GM23338 (cell line): Measurements from ENCODE around the gene GPSM1. TPM values are rescaled to one million over a fixed set of nuclear protein-coding genes. Genes with fewer than 3 reads are reported as not detected.

ENCODE experiments used
- ATAC-seq: fragments of 200-7000 bp; cut with Tn5 transposase; 3 replicates; pipeline ENCODE4 v1.9.1; 2020
- DNase-seq: peaks from one replicate; pipeline ENCODE4 v3.0.0-alpha.2; 2015; ENCODE audit warnings: low spot score
- H2AFZ ChIP-seq: fragments of 200-600 bp; sonication (generic); 2 replicates; pipeline ENCODE4 v1.8.0; 2016; ENCODE audit warnings: antibody characterized with exemption, mild to moderate bottlenecking, moderate library complexity
- H3F3A ChIP-seq: fragments of 200-600 bp; sonication (generic); replicated peaks from 2 replicates; pipeline ENCODE4 v1.8.0; 2017; ENCODE audit warnings: antibody characterized with exemption, mixed run types, low read depth
- H3K27ac ChIP-seq: fragments of 200-600 bp; sonication (generic); 2 replicates; pipeline ENCODE4 v1.6.1; 2016; ENCODE audit warnings: low read depth
- H3K27me3 ChIP-seq: fragments of 200-600 bp; sonication (generic); 2 replicates; pipeline ENCODE4 v1.8.0; 2016; ENCODE audit warnings: mild to moderate bottlenecking, mixed run types, moderate library complexity; ENCODE audit not compliant: insufficient read depth
- H3K36me3 ChIP-seq: fragments of 200-600 bp; sonication (generic); 2 replicates; pipeline ENCODE4 v1.8.0; 2016; ENCODE audit warnings: mild to moderate bottlenecking; ENCODE audit not compliant: insufficient read depth
- H3K4me1 ChIP-seq: fragments of 200-600 bp; sonication (generic); 2 replicates; pipeline ENCODE4 v1.8.0; 2016; ENCODE audit warnings: mild to moderate bottlenecking, moderate library complexity; ENCODE audit not compliant: insufficient read depth
- H3K4me2 ChIP-seq: fragments of 200-600 bp; sonication (generic); 2 replicates; pipeline ENCODE4 v1.7.1; 2017; ENCODE audit warnings: mixed run types
- H3K4me3 ChIP-seq: fragments of 200-600 bp; sonication (generic); 2 replicates; pipeline ENCODE4 v1.6.1; 2016; ENCODE audit warnings: mixed run types
- H3K79me2 ChIP-seq: fragments of 200-600 bp; sonication (generic); replicated peaks from 2 replicates; pipeline ENCODE4 v1.8.0; 2017; ENCODE audit warnings: mild to moderate bottlenecking; ENCODE audit not compliant: insufficient read depth
- H3K9me2 ChIP-seq: fragments of 200-600 bp; sonication (generic); 2 replicates; pipeline ENCODE4 v1.8.0; 2017; ENCODE audit not compliant: insufficient read depth
- H4K20me1 ChIP-seq: fragments of 200-600 bp; sonication (generic); replicated peaks from 2 replicates; pipeline ENCODE4 v1.8.0; 2017; ENCODE audit warnings: mild to moderate bottlenecking; ENCODE audit not compliant: insufficient read depth
- H3K27ac Mint-ChIP-seq: 2 replicates; pipeline ENCODE4 v1.8.0; 2020; ENCODE audit warnings: inconsistent platforms, mild to moderate bottlenecking, moderate library complexity, mixed read lengths
- H3K27me3 Mint-ChIP-seq: 3 replicates; pipeline ENCODE4 v1.8.0; 2022; ENCODE audit warnings: low read depth, mild to moderate bottlenecking, moderate library complexity, mixed read lengths, inconsistent platforms; ENCODE audit not compliant: insufficient read depth, poor library complexity
- H3K36me3 Mint-ChIP-seq: 3 replicates; pipeline ENCODE4 v1.8.0; 2021; ENCODE audit warnings: low read depth, mild to moderate bottlenecking, inconsistent platforms, moderate library complexity, mixed read lengths
- H3K4me1 Mint-ChIP-seq: 3 replicates; pipeline ENCODE4 v1.8.0; 2020; ENCODE audit warnings: mild to moderate bottlenecking, inconsistent platforms, mixed read lengths
- H3K4me3 Mint-ChIP-seq: 3 replicates; pipeline ENCODE4 v1.8.0; 2021; ENCODE audit warnings: moderate library complexity, mild to moderate bottlenecking, inconsistent platforms, mixed read lengths
- H3K9me3 Mint-ChIP-seq: 3 replicates; pipeline ENCODE4 v1.8.0; 2020; ENCODE audit warnings: moderate library complexity, mild to moderate bottlenecking, inconsistent platforms, mixed read lengths
- CTCF ChIP-seq, 2 experiments: fragments of 200-600 bp in 1 of 2; sonication (generic) in 1 of 2; conservative IDR thresholded peaks; 2 replicates each; pipeline versions ENCODE4 v1.5.1 to v1.6.1; 2016 to 2017; ENCODE audit warnings: antibody characterized with exemption in 2 of 2, low read depth in 2 of 2, mild to moderate bottlenecking in 2 of 2, moderate library complexity in 1 of 2
- ETS1 ChIP-seq: IDR thresholded peaks from 2 replicates; pipeline ENCODE4 v1.6.1; 2016; ENCODE audit warnings: antibody characterized with exemption
- EZH2 ChIP-seq: fragments of 200-600 bp; sonication (generic); IDR thresholded peaks from one replicate; pipeline ENCODE4 v1.8.0; 2017; ENCODE audit warnings: antibody characterized with exemption, mild to moderate bottlenecking, low read depth; ENCODE audit not compliant: unreplicated experiment
- POLR2AphosphoS5 ChIP-seq: IDR thresholded peaks from 2 replicates; pipeline ENCODE4 v1.6.1; 2016; ENCODE audit warnings: antibody characterized with exemption, low read depth
- STAT1 ChIP-seq: IDR thresholded peaks from one replicate; pipeline ENCODE4 v1.6.1; 2016; ENCODE audit warnings: antibody characterized with exemption; ENCODE audit not compliant: unreplicated experiment
- ZNF114 ChIP-seq: fragments of 250-450 bp; sonication (Bioruptor Pico); IDR thresholded peaks from 2 replicates; pipeline ENCODE4 v1.5.0; 2020; ENCODE audit warnings: mild to moderate bottlenecking, moderate library complexity
- ZNF331 ChIP-seq: fragments of 250-450 bp; sonication (Bioruptor Pico); IDR thresholded peaks from 2 replicates; pipeline ENCODE4 v1.5.0; 2020; ENCODE audit warnings: low read depth, mild to moderate bottlenecking, moderate library complexity
- ZNF462 ChIP-seq: fragments of 250-450 bp; sonication (Bioruptor Pico); IDR thresholded peaks from 2 replicates; pipeline ENCODE4 v1.5.0; 2020; ENCODE audit warnings: mild to moderate bottlenecking, moderate library complexity
- polyA plus RNA-seq: library from polyadenylated mRNA; unstranded; fragments of >200 nt; fragmentation: Nextera tagmentation; extraction: Ambion mirVana; gene quantifications from 2 replicates; pipeline ENCODE4 v1.2.1, GENCODE V29; 2016
- total RNA-seq: library from RNA; depleted of rRNA; stranded (reverse); fragments of >200 nt; shearing (Covaris generic); gene quantifications from 2 replicates; pipeline ENCODE4 v1.2.3, GENCODE V29; 2014

The GPSM1 gene
- total and polyA plus RNA-seq, 2 experiments from 2014 or later = 4.8 to 23.2 TPM

DNA sequence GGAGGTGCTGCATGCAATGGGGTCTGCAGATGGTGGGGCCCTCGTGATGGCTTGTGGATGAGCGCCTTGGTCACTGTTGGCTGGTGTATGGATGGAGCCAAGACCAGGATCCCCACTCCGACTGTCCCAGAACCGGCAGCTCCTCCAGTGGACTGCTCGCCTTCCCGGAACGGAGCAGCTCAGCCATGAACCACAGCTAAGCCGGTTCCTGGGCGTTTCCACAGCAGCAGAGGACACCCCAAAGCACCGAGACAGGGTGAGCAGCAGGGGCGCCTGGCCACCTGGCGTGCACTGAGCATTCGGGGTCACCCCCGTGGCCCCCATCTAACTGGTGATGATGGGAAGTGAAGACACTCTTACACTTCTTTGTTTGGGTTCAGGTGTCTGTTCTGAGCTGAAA lies 49.6 kb upstream of the GPSM1 start:
- TF ChIP-seq ETS1 (no peak), CTCF (conservative IDR thresholded peaks at IDR 0.05; ENCODE audit: low read depth in 2 of 2) (peak in 1 of 2 experiments; percentile 48; a peak in 2 of 4 replicates), ZNF114 (CRISPR knock-in tag) (no peak)
- H3K9me2 ChIP-seq = no peaks in the 10 kb centered on the region

GRCh38 chr9:136278221-136278620 lies 49.1 kb upstream of the GPSM1 start:
- Histone ChIP-seq H3K36me3 (no peaks in the 10 kb centered on the region), H3K27me3 (no peaks in the 10 kb centered on the region), H3K4me2 (no peak overlapping the region), H4K20me1 (no peaks in the 10 kb centered on the region), H3K9me2 (no peaks in the 10 kb centered on the region), H3K4me3 (no peak overlapping the region), H3K27ac (no peak overlapping the region), H2AFZ (no peak overlapping the region), H3K4me1 (no peaks in the 10 kb centered on the region), H3K79me2 (no peaks in the 10 kb centered on the region), H3F3A (no peaks in the 10 kb centered on the region)
- DNase-seq = no peak
- no peak for ATAC-seq
- no peak overlapping the region for H3K4me3 Mint-ChIP-seq
- H3K36me3 Mint-ChIP-seq = no peaks in the 10 kb centered on the region
- H3K9me3 Mint-ChIP-seq = peaks cover 3% of the 10 kb centered on the region; the same call in 1 of the 3 replicates
- H3K27me3 Mint-ChIP-seq = peaks cover 7% of the 10 kb centered on the region
- no peak overlapping the region for H3K27ac Mint-ChIP-seq
- no peaks in the 10 kb centered on the region; the same call in 2 of the 3 replicates for H3K4me1 Mint-ChIP-seq
- TF ChIP-seq ZNF114 (CRISPR knock-in tag) (no peak), ZNF331 (CRISPR knock-in tag) (no peak), ZNF462 (CRISPR knock-in tag) (no peak), EZH2 (no peak), STAT1 (no peak), POLR2AphosphoS5 (no peak), CTCF (conservative IDR thresholded peaks at IDR 0.05; ENCODE audit: low read depth in 2 of 2) (no peak)

More for the DNA sequence above, 49.6 kb upstream of the GPSM1 start:
- no peak for DNase-seq
- H3K4me1 ChIP-seq = no peaks in the 10 kb centered on the region
- Mint-ChIP-seq H3K9me3 (peaks cover 3% of the 10 kb centered on the region; the same call in 1 of the 3 replicates), H3K27me3 (peaks cover 5% of the 10 kb centered on the region), H3K27ac (no peak overlapping the region), H3K4me3 (no peak overlapping the region), H3K4me1 (no peaks in the 10 kb centered on the region; the same call in 2 of the 3 replicates), H3K36me3 (no peaks in the 10 kb centered on the region)
- H4K20me1 ChIP-seq = no peaks in the 10 kb centered on the region
- no peak overlapping the region for H2AFZ ChIP-seq
- H3F3A ChIP-seq = no peaks in the 10 kb centered on the region
- no peak overlapping the region for H3K4me2 ChIP-seq
- no peaks in the 10 kb centered on the region for H3K79me2 ChIP-seq
- no peak overlapping the region for H3K4me3 ChIP-seq
- H3K36me3 ChIP-seq = no peaks in the 10 kb centered on the region
- no peak for ATAC-seq
- no peaks in the 10 kb centered on the region for H3K27me3 ChIP-seq
- no peak overlapping the region for H3K27ac ChIP-seq
